ENCODE measurements around the gene CTIF.

GRCh38 chr18:48707636-48708296 lies 168.9 kb downstream of the CTIF start:
- TF ChIP-seq EZH2 (IDR thresholded peaks at IDR 0.05) (no peak), POLR2AphosphoS5 (IDR thresholded peaks at IDR 0.05; ENCODE audit: borderline replicate concordance, low read depth, low read length) (no peak)
